Glutamatergic neuron (in vitro differentiated cells): ENCODE data around the gene ACADVL. TPM values are rescaled to one million over a fixed set of nuclear protein-coding genes. Genes with fewer than 3 reads are reported as not detected.
"Not testable (repeated sequence)": the region's sequence is repeated elsewhere in the genome, so short reads cannot be mapped to it uniquely, and the experiment has no call there.

Source experiments
- DNase-seq: peaks from one replicate; pipeline ENCODE4 v3.0.0; 2022
- H3K27ac Mint-ChIP-seq: one replicate; pipeline ENCODE4 v1.8.0; 2020; ENCODE audit warnings: mild to moderate bottlenecking, mixed read lengths, inconsistent platforms; ENCODE audit not compliant: unreplicated experiment
- H3K27me3 Mint-ChIP-seq: one replicate; pipeline ENCODE4 v1.8.0; 2020; ENCODE audit warnings: mild to moderate bottlenecking, moderate library complexity, mixed read lengths, inconsistent platforms; ENCODE audit not compliant: unreplicated experiment
- H3K36me3 Mint-ChIP-seq: one replicate; pipeline ENCODE4 v1.8.0; 2020; ENCODE audit warnings: mild to moderate bottlenecking, mixed read lengths, inconsistent platforms; ENCODE audit not compliant: unreplicated experiment
- H3K4me1 Mint-ChIP-seq: one replicate; pipeline ENCODE4 v1.8.0; 2020; ENCODE audit warnings: mild to moderate bottlenecking, low read depth, mixed read lengths, inconsistent platforms; ENCODE audit not compliant: unreplicated experiment
- H3K4me3 Mint-ChIP-seq: one replicate; pipeline ENCODE4 v1.8.0; 2020; ENCODE audit warnings: mild to moderate bottlenecking, mixed read lengths, inconsistent platforms; ENCODE audit not compliant: unreplicated experiment
- H3K9me3 Mint-ChIP-seq: one replicate; pipeline ENCODE4 v1.8.0; 2020; ENCODE audit warnings: mild to moderate bottlenecking, moderate library complexity, mixed read lengths, inconsistent platforms; ENCODE audit not compliant: unreplicated experiment
- CTCF ChIP-seq: fragments of 200-600 bp; sonication (generic); IDR thresholded peaks from one replicate; pipeline ENCODE4 v1.5.0; 2021; ENCODE audit not compliant: partially characterized antibody, unreplicated experiment
- total RNA-seq: library from RNA; stranded (reverse); fragmentation: NEBNext Ultra II Directional; extraction: Animal tissue kit (Norgen Biotek cat#: 25700); gene quantifications from one replicate; pipeline ENCODE4 v1.2.1, GENCODE V29; 2021; ENCODE audit not compliant: unreplicated experiment

The ACADVL gene
- total RNA-seq, 1 donor from 2014 or later, result 375 TPM

GRCh38 chr17:7178973-7179316 is 40.8 kb upstream of the ACADVL start:
- TF ChIP-seq CTCF, result no peak
- Mint-ChIP-seq H3K4me3 (peak overlapping the region; percentile 16), H3K9me3 (peaks cover 5% of the 10 kb centered on the region), H3K36me3 (no peaks in the 10 kb centered on the region), H3K27me3 (peaks cover 11% of the 10 kb centered on the region), H3K4me1 (peaks cover 11% of the 10 kb centered on the region), H3K27ac (no peak overlapping the region)
- DNase-seq, result no peak

GRCh38 chr17:7179317-7180254 is 40.2 kb upstream of the ACADVL start, which contains the start of gene ASGR1:
Gene ASGR1, minus strand, starts transcription at chr17:7179370. Its CDS starts 807 bp downstream, at chr17:7178563.
- H3K9me3 Mint-ChIP-seq, result peaks cover 5% of the 10 kb centered on the region
- H3K4me3 Mint-ChIP-seq, result peak within 1 kb of the TSS; percentile 16
- no peak for DNase-seq
- no peak within 1 kb of the TSS for H3K27ac Mint-ChIP-seq
- no peaks in the 10 kb centered on the region for H3K36me3 Mint-ChIP-seq
- H3K27me3 Mint-ChIP-seq, result peaks cover 11% of the 10 kb centered on the region
- peaks cover 11% of the 10 kb centered on the region for H3K4me1 Mint-ChIP-seq
- TF ChIP-seq CTCF, result no peak

- not testable (repeated sequence) for DNase-seq, H3K27ac Mint-ChIP-seq, H3K9me3 Mint-ChIP-seq, H3K4me3 Mint-ChIP-seq, H3K36me3 Mint-ChIP-seq
- peaks cover 11% of the 10 kb centered on the region for H3K27me3 Mint-ChIP-seq
- H3K4me1 Mint-ChIP-seq, result peaks cover 11% of the 10 kb centered on the region
These were observed 37.6 kb upstream of the ACADVL start for GRCh38 chr17:7182101-7182500.

GRCh38 chr17:7183433-7184090 is 36.2 kb upstream of the ACADVL start:
- Mint-ChIP-seq H3K4me3 (peak overlapping the region; percentile 59), H3K36me3 (no peaks in the 10 kb centered on the region), H3K4me1 (peaks cover 5% of the 10 kb centered on the region), H3K27me3 (peaks cover 3% of the 10 kb centered on the region), H3K9me3 (peaks cover 2% of the 10 kb centered on the region), H3K27ac (peak overlapping the region; percentile 88)
- DNase-seq, result no peak
- no peak for TF ChIP-seq CTCF

- no peak for DNase-seq
- H3K36me3 Mint-ChIP-seq, result no peaks in the 10 kb centered on the region
- H3K27me3 Mint-ChIP-seq, result peaks cover 3% of the 10 kb centered on the region
- H3K4me1 Mint-ChIP-seq, result peaks cover 5% of the 10 kb centered on the region
- H3K27ac Mint-ChIP-seq, result no peak overlapping the region
- H3K9me3 Mint-ChIP-seq, result peaks cover 2% of the 10 kb centered on the region
- H3K4me3 Mint-ChIP-seq, result no peak overlapping the region
- no peak for TF ChIP-seq CTCF
These were observed 35.6 kb upstream of the ACADVL start for GRCh38 chr17:7184091-7184488.
